Activated naive CD4-positive, alpha-beta T cell treated with anti-CD3 and anti-CD28 coated beads, Interleukin-2, amount 10 ng/mL, durations not matched to agents 7 days and 5 days (primary cell): ENCODE measurements around the gene CCNYL1.

Source experiments
- CTCF ChIA-PET: fragments of 350-600 bp; sonication (Branson Sonifier 250); formaldehyde crosslinking; loops from one replicate; lab custom pipeline; 2021; ENCODE audit warnings: antibody characterized with exemption; lab: Charles Lee
- DNase-seq: peaks from one replicate; pipeline ENCODE4 v3.0.0-alpha.2; 2020
- H3K27ac Mint-ChIP-seq: one replicate; pipeline ENCODE4 v1.8.0; 2021; ENCODE audit warnings: mild to moderate bottlenecking, moderate library complexity, mixed read lengths
- H3K27me3 Mint-ChIP-seq: one replicate; pipeline ENCODE4 v1.8.0; 2021; ENCODE audit warnings: mild to moderate bottlenecking, mixed read lengths
- H3K36me3 Mint-ChIP-seq: one replicate; pipeline ENCODE4 v1.8.0; 2021; ENCODE audit warnings: mixed read lengths
- H3K4me1 Mint-ChIP-seq: one replicate; pipeline ENCODE4 v1.8.0; 2021; ENCODE audit warnings: mixed read lengths
- H3K4me3 Mint-ChIP-seq: one replicate; pipeline ENCODE4 v1.8.0; 2021; ENCODE audit warnings: mild to moderate bottlenecking, moderate library complexity, mixed read lengths
- H3K9me3 Mint-ChIP-seq: one replicate; pipeline ENCODE4 v1.8.0; 2021; ENCODE audit warnings: mixed read lengths

CCNYL1 gene

GRCh38 chr2:207787800-207788199 is 76.4 kb downstream of the CCNYL1 start:
- DNase-seq = no peak
- Mint-ChIP-seq H3K36me3 (no peaks in the 10 kb centered on the region), H3K9me3 (no peaks in the 10 kb centered on the region), H3K4me1 (peaks cover 5% of the 10 kb centered on the region), H3K27ac (no peak overlapping the region), H3K27me3 (peaks cover 6% of the 10 kb centered on the region), H3K4me3 (no peak overlapping the region)
- CTCF ChIA-PET = no interaction called here

GRCh38 chr2:207790898-207791297 is 79.5 kb downstream of the CCNYL1 start:
- CTCF ChIA-PET = interaction anchor here (1.5 kb wide), 1 partner anchor 250 kb away, joined by 3 read pairs; no protein-coding TSS in a partner anchor
- DNase-seq = no peak
- H3K27me3 Mint-ChIP-seq = peaks cover 12% of the 10 kb centered on the region
- H3K36me3 Mint-ChIP-seq = no peaks in the 10 kb centered on the region
- no peak overlapping the region for H3K4me3 Mint-ChIP-seq
- H3K4me1 Mint-ChIP-seq = peaks cover 5% of the 10 kb centered on the region
- H3K9me3 Mint-ChIP-seq = no peaks in the 10 kb centered on the region
- no peak overlapping the region for H3K27ac Mint-ChIP-seq

- Mint-ChIP-seq H3K36me3 (no peaks in the 10 kb centered on the region), H3K27me3 (peaks cover 12% of the 10 kb centered on the region), H3K27ac (no peak overlapping the region), H3K4me3 (no peak overlapping the region), H3K9me3 (no peaks in the 10 kb centered on the region), H3K4me1 (peaks cover 5% of the 10 kb centered on the region)
- no peak for DNase-seq
- CTCF ChIA-PET = interaction anchor here (0.8 to 1.5 kb wide), 3 partner anchors 46 to 648 kb away, joined by 3 to 5 read pairs (median 3); no protein-coding TSS in a partner anchor
These were observed 80.3 kb downstream of the CCNYL1 start for GRCh38 chr2:207791579-207792243.

DNA sequence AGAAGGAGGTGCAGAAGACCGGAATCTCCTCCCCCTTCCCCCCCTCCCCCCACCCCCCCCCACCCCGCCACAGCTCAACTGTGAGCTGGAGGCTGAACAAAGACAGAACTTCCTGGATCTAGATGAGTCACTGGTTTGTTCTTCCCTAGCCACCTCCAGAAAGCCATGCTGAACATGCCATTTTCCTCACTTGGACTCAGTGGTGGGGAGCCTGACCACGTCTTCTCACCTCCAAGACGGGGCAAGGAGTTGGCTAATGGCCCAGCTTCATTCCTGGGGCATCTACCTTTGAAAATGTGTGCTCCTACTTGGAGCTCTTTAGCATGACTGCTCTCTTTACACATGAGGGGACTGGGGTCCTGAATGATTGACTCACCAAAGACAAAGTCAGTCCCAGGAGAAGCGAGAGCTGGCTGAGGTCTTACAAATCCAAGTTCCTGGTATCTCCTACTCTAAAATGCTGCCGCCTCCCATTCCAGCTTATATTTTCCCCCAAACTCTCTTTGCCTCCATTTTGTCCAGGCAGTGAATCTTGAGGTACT is 80.9 kb downstream of the CCNYL1 start:
- H3K4me1 Mint-ChIP-seq = peaks cover 5% of the 10 kb centered on the region
- CTCF ChIA-PET = interaction anchor here (0.8 to 1.2 kb wide), 2 partner anchors 46 to 648 kb away, joined by 3 to 5 read pairs; no protein-coding TSS in a partner anchor
- no peak overlapping the region for H3K27ac Mint-ChIP-seq
- H3K27me3 Mint-ChIP-seq = peaks cover 12% of the 10 kb centered on the region
- H3K36me3 Mint-ChIP-seq = no peaks in the 10 kb centered on the region
- no peak overlapping the region for H3K4me3 Mint-ChIP-seq
- no peaks in the 10 kb centered on the region for H3K9me3 Mint-ChIP-seq
- no peak for DNase-seq

DNA sequence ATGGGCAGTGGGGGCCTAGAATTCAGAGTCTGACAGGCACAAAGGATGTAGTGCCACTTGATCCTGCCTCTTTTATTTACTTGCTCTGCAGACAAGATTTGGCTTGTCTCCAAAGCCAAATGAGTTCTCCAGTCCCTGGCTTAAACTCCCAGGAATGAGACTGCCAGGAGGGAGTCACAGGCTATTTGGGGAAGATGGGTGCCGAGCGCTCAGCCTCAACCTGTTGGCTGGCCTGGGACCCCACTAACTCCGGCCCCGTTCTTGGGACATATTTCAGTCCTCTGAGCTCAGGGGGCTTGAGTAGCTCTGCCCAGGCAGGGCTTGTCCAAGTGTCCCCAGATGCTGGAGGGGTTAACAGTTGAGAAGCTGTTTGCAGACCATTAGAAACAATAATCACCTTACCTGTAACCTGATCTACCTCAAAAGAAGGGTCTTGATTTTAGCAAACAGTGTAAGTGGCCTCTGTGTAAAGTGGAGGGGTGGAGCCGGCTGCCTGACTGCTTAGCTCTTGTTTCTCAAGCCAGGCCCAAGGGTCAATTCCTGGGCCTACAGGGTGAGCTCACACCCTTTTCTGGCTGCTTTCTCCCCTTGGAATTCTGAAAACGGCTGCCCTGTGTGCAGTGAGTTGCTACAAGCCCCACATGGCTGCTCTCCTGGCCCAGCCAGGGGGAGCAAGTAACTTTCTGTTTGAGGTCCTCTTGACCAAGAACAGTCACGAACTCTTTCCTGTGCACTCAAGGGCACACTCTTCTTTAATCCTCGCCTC is 85.3 kb downstream of the CCNYL1 start:
- H3K9me3 Mint-ChIP-seq = no peaks in the 10 kb centered on the region
- peaks cover 5% of the 10 kb centered on the region for H3K4me1 Mint-ChIP-seq
- no peak for DNase-seq
- CTCF ChIA-PET = no interaction called here
- no peak overlapping the region for H3K27ac Mint-ChIP-seq
- H3K27me3 Mint-ChIP-seq = peaks cover 16% of the 10 kb centered on the region
- no peak overlapping the region for H3K4me3 Mint-ChIP-seq
- H3K36me3 Mint-ChIP-seq = no peaks in the 10 kb centered on the region

DNA sequence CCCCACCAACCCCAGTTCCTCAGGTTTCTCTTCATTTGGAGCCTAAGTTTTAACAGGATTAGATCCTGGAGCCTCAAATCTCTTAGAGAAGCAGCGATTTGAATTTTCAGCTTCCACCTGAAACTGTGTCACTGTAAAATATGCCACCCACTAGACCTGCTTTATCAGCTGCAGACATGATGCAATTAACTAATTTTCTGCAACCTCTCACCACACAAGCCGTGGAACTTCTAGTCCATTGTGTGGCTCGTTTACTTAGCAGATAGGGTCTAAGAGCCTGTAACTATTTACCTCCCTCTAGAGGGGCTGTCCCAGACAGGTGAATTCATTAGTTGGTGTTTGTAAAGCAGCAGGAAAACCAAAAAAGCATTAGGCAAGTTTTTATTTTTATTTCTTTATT is 89.8 kb downstream of the CCNYL1 start:
- Mint-ChIP-seq H3K36me3 (no peaks in the 10 kb centered on the region), H3K4me1 (no peaks in the 10 kb centered on the region), H3K27ac (no peak overlapping the region), H3K9me3 (no peaks in the 10 kb centered on the region), H3K27me3 (peaks cover 11% of the 10 kb centered on the region), H3K4me3 (no peak overlapping the region)
- CTCF ChIA-PET = no interaction called here
- no peak for DNase-seq

- H3K4me3 Mint-ChIP-seq = no peak overlapping the region
- H3K36me3 Mint-ChIP-seq = no peaks in the 10 kb centered on the region
- H3K9me3 Mint-ChIP-seq = no peaks in the 10 kb centered on the region
- DNase-seq = no peak
- no peak overlapping the region for H3K27ac Mint-ChIP-seq
- peaks cover 3% of the 10 kb centered on the region for H3K4me1 Mint-ChIP-seq
- CTCF ChIA-PET = no interaction called here
- H3K27me3 Mint-ChIP-seq = peaks cover 11% of the 10 kb centered on the region
These were observed 91.2 kb downstream of the CCNYL1 start for GRCh38 chr2:207802650-207803049.
